CD4-positive, alpha-beta T cell treated with Interleukin-17A for 4 hours (primary cell): ENCODE data around the gene PNLIPRP2.

ENCODE experiments used
- DNase-seq: peaks from one replicate; pipeline ENCODE4 v3.0.0-alpha.2; 2020; ENCODE audit warnings: mixed read lengths

Gene PNLIPRP2

DNA sequence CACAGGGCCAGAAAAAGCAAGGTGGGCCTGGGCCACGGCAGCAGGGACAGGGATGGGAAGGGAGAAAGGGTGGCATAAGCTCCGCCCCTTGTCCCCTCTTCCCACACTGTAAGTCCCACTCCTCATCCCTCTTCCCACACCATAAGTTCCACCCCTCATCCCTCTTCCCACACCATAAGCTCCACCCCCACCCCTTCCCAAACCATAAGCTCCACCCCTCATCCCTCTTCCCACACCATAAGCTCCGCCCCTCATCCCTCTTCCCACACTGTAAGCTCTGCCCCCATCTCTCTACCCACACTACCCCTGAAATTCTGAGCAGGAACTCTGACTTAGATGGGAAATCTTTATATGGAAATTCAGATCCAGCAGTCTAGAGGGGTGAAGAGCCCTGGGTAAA is 65.9 kb downstream of the PNLIPRP2 start:
- DNase-seq: no peak

DNA sequence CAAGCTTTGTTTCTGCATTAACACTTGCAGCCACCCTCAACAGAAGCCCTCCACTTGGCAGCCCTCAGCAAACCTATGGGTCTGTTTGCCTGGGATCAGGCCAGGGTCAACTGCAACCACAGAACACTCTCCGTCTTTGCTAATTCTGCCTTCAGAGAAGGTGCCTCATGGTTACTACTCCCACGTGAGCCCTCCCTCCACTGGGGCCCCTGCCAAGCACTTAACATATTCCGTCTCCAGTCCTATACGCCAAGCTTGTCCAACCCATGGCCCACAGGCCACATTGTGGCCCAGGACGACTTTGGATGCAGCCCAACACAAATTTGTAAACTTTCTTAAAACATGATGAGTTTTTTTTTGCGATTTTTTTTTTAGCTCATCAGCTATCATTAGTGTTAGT is 66.9 kb downstream of the PNLIPRP2 start:
- no peak for DNase-seq

DNA sequence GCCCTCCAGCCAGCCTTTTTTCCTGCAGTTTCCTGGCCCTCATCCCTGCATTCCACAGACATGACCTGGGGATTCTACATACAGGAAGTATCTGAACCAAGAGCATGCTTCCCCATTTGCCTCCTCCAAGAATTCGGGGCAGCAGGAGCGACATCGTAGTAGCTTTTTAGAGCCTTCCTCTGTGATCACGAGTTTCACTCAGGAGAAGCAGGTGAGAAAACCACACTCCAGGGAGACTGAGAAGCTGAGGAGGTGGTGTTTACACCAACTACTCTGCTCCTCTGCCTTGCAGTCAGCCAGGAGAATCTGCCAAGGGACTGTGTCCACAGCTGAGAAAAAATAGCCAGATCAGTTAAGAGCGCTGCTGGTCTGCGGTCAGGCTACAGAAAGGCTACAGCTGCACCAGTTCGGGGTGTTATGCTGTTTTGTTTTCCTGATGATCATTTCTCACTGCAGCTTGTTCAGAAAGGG is 67.5 kb downstream of the PNLIPRP2 start:
- no peak for DNase-seq

DNA sequence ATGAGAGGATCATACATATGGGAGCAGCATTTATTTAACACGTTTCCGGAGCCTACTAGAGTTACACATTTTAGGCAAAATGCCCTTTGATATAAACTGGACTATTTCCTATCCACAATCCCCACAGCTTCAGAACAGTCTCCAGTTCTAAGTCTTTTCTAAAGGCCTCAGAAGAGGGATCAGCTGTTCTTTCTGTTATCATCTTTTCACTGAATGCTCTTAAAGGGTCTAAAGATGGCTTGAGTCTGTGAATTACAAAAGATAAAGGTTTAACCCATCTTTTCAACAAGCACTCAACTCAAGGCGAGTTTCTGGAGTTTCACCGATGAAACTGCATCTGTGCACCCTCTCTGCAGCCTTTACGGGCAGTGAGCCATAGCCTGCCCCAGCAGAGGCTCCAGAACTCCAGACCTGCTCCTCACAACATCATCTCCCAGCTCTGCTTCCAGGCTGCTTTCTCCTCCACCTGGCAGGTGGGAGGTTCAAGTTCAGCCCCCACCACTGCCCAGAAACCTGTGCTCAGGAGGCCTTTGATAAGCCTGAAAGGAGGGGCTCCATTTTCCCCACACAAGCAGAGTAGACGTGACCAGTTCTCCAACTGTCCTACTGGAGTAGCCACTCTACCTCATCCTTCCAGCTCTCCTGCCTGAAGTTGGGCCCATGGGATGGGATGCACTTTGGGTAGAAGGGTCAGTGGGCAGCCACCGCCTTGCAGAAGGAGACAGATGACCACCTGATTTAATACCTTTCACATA is 68.2 kb downstream of the PNLIPRP2 start:
- no peak for DNase-seq

DNA sequence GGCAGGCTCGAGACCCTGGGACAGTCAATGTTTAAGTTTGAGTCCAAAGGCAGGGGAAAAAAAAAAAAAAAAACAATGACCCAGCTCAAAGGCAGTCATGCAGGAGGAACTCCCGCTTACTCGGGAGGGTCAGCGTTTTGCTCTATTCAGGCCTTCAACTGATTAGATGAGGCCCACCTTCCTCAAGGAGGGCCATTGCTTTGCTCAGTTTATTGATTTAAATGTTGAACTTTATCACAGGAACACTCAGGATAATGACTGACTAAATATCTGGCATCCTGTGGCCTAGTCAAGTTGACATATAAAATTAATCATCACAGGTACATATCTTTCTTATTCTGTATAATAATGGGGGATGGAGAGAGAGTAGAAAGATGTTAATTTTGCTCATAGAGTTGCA is 69.0 kb downstream of the PNLIPRP2 start:
- DNase-seq: no peak

DNA sequence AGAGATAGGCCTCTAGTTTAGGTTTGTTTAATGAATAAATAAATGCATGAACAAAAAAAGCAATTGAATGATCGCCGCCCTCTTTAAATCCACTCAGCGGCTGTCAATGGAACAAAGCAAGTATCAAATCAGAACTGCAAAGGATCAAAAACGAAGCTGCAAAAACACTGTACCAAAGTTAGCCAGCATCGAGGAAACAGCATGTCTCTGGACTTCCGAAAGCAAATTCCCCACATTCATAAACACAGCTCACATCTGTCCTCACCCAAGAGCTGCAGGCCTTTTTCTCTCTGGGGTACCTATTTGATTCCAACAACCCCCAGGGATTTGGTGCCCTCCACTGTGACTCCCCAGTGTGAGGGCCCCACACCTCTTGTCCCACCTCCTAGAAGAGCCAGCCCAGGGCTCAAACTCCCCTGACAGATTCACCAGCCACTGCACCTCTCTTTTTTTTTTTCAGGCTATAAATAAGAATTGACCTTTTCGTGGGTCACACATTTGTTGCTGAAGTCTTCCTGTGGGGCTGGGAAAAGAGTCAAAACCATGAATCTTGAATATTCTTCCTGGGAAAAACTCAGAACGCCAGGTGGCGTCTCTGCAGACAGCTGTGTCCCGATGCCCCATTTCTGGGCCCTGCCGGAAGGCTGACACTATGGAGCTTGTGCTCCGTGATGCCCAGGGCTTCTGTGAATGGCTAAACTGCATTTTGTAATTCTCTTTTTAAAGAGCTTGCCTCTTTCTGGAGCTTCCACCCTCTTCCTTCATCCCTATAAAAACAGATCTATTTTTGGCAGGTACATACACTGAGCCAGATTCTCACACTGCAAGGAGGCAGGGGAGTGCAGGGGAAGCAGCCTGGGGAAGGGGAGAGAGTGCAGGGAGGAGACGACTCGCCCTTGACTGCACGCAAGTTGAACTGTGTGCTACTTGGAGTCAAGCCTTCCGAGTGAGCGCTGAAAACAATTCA is 69.9 kb downstream of the PNLIPRP2 start:
- DNase-seq: no peak

DNA sequence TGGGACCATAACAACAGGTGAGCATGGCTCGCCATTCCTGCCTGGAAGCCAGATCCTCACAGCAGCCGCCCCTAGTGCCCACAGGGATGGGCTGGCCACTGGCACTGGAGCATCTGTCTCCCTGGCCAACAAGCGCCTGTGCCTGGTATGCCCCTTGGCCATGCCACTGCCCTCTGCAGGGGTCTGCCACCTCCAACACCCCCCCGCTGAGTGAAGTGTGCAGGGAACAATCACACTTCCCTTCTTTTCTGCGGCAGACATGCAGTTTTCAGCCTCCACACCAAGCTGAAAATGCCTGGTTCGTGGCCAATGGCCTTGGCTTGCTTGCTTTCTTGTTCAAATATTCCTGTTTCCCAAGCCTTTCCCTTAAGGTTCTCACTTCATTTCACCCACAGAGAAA is 70.9 kb downstream of the PNLIPRP2 start:
- no peak for DNase-seq

DNA sequence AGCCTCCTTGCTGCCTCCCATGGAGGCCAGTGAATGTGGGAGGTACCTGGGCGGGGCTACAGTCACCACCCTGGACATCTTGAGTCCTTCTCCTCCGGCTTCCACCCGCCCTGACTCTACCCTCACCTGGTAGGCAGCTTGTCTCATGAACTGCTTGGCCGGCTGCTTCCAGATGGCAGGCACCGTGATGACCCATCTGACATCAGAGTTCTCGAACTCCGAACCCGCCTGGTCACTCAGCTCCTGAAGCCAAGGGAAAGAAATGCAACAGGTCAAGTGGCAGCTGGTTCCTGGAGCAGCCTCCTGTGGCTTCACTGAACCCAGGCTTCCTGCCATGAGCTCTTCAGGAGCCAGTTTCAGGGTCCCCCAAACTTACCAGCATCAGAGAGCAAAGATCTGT is 71.5 kb downstream of the PNLIPRP2 start:
- no peak for DNase-seq

DNA sequence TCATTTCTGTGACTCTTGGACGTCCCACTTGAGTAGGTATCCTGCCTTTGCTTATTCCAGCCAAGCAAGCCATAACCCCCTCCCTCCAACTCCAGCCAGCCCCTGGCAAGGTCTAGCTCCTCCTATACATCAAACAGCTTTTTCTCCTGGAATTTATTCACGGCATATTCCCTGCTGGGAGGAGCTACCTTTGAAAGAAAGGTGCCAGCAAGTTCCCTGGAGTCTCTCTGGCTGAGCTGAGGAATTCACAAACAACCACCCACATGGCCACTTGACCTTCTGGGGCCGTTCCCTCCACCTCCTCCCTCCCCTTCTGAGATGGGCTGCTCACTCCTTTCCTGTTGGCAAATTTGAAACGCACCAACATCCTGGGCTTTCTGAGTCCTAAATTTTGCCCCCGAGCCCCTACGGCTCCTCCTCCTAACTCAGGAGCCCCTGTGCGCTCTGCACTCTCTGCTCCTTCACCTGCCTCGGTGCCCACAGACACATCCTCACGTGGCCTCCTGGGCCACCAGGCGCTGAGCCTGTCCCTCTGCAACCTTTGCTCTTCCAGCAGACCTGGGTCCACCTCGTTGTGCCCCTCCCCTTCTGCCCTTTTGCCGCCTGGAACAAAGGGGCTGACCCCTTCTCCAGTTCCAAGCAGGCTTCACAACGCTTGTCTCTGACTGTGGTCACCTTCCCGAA is 73.6 kb downstream of the PNLIPRP2 start:
- no peak for DNase-seq
